Measurements from ENCODE around the gene YIPF3.
"Not testable (repeated sequence)": the region's sequence is repeated elsewhere in the genome, so short reads cannot be mapped to it uniquely, and the experiment has no call there.

Gene YIPF3
- 43.7 to 60.3 reads per million in 2 experiments for total RNA-seq

DNA sequence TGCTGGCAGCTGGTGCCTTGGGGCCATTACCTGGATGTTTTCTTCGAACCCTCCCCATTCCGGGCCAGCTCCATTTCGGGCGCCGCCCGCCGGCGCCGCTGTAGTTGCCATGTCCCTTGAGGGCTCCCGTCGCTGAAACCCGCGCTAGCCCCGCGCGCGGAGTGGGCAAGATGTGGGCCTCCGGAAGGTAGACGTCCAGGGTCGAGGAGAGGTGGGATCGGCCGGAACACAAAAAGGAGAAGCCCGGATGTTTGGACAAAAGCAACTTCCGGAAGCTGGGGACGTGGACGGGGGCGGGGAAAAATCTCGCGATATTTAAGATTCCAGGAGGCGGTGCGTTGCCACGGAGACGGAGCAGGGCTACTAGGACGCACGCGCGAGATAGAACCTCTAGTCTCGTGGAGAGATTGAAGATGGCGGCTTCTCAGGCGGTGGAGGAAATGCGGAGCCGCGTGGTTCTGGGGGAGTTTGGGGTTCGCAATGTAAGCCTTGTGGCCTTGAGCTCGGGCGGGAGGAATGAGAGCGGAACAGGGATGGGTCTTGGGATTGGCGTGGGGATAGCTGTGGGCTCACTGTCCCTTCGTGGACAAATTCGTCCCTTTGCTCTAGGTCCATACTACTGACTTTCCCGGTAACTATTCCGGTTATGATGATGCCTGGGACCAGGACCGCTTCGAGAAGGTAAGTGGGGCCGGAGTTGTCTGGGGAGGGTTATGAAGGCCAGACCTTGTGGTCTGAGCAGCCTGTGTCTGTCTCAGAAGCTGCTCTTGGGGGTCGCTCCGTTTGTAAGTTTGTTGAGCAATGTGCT lies at the start of gene YIPF3, which contains the start of gene POLR1C:
YIPF3 (minus strand) TSS at position 230 of the 808 bp plus-strand sequence; CDS start at position 111, 119 bp downstream.
POLR1C (plus strand) TSS at position 393 of the 808 bp plus-strand sequence; CDS start at position 414, 21 bp downstream.
- DNase-seq (ENCODE audit: low read depth), result peak; percentile 94

GRCh38 chr6:43559328-43559727 lies 42.6 kb upstream of the YIPF3 start:
- DNase-seq (ENCODE audit: low read depth), result no peak

GRCh38 chr6:43557620-43558019 lies 40.9 kb upstream of the YIPF3 start:
- not testable (repeated sequence) for DNase-seq (ENCODE audit: low read depth)

- DNase-seq (ENCODE audit: low read depth), result no peak
Observed at GRCh38 chr6:43547222-43547621, 30.5 kb upstream of the YIPF3 start.

DNA sequence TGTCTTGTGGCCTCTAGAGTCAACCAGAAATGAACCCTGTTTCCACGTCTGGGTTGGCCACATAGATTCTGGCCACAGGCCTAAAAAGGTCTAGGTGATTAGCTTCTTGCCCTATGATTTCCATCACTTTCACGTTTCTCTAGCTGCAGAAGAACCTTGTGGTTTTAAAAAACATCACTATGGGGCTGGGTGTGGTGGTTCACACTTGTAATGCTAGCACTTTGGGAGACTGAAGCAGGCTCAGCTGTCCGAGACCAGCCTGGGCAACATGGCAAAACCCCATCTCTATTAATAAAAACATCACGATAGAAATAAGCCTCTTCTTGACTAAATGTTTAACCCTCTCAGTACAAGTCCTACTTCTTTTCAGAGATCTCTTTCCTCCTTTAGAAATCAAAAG lies 27.7 kb upstream of the YIPF3 start:
- no peak for DNase-seq (ENCODE audit: low read depth)

DNA sequence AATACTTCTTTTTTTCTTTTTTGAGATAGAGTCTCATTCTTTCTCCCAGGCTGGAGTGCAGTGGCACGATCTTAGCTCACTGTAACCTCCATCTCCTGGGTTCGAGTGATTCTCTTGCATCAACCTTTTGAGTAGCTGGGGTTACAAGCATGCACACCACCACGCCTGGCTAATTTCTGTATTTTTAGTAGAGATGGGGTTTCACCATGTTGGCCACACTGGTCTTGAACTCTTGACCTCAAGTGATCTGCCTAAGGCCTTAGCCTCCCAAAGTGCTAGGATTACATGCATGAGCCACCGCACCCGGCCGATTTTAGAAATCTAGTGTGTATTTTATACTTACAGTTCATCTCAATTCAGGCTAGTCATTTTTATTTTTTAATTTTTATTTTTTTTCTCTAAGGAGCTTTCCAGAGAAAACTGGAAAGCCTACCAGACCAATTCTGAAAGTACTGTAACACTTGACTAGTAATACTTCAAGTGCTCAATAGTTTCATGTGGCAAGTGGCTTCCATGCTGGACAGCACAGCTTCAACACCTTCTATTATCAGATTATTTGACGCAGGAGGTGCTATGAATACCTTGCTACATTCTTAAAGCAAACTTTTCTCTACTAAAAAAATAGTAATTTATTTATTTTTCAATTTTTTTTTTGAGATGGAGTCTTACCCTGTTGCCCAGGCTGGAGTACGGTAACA lies 25.2 kb upstream of the YIPF3 start:
- no peak for DNase-seq (ENCODE audit: low read depth)

- no peak for DNase-seq (ENCODE audit: low read depth)
Observed at GRCh38 chr6:43540507-43540906, 23.8 kb upstream of the YIPF3 start.

- DNase-seq (ENCODE audit: low read depth), result not testable (repeated sequence)
Observed at GRCh38 chr6:43539409-43539808, 22.7 kb upstream of the YIPF3 start.

- not testable (repeated sequence) for DNase-seq (ENCODE audit: low read depth)
Observed at GRCh38 chr6:43538986-43539385, 22.3 kb upstream of the YIPF3 start.

- DNase-seq (ENCODE audit: low read depth), result no peak
Observed at GRCh38 chr6:43532201-43532600, 15.5 kb upstream of the YIPF3 start.

GRCh38 chr6:43524483-43524961 lies 7.8 kb upstream of the YIPF3 start:
- DNase-seq (ENCODE audit: low read depth), result no peak

- no peak for DNase-seq (ENCODE audit: low read depth)
Observed at GRCh38 chr6:43523284-43523683, 6.6 kb upstream of the YIPF3 start.

DNA sequence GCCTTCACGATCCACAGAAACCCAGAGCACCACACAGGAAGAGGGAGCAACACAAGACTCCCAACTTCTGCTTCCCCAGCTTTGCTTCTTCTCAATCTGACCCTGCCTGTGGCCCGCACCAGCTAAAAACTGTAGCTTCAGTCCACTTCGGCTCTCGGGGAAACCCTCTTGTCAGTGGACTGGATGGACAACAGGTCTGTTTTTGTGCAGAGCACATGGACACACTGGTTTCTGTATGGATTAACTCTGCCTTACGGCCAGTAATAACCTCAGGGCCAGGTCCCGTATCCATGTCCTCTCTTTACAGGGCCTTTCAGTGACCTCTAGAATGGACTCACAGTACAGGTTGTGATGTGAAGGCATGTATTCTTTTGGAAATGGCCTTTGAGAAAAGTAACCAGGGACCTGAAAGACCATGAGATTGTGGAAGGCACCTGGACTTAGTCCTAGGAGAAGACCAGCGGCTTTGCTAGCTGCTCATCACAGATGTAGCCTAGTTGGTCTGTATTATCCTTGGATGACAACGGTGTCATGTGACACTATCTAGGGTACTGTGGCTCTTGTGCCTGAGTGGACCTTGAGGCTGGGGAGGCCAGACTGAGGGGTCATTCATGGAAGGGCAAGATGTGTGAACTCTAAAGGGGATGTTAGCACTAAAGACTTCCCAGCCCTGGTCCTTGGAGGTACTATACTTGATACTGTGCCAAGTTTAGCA lies 6.0 kb upstream of the YIPF3 start:
- no peak for DNase-seq (ENCODE audit: low read depth)

GRCh38 chr6:43521836-43522235 lies 5.1 kb upstream of the YIPF3 start:
- no peak for DNase-seq (ENCODE audit: low read depth)

- DNase-seq (ENCODE audit: low read depth), result no peak
Observed at GRCh38 chr6:43520097-43520496, 3.4 kb upstream of the YIPF3 start.

DNA sequence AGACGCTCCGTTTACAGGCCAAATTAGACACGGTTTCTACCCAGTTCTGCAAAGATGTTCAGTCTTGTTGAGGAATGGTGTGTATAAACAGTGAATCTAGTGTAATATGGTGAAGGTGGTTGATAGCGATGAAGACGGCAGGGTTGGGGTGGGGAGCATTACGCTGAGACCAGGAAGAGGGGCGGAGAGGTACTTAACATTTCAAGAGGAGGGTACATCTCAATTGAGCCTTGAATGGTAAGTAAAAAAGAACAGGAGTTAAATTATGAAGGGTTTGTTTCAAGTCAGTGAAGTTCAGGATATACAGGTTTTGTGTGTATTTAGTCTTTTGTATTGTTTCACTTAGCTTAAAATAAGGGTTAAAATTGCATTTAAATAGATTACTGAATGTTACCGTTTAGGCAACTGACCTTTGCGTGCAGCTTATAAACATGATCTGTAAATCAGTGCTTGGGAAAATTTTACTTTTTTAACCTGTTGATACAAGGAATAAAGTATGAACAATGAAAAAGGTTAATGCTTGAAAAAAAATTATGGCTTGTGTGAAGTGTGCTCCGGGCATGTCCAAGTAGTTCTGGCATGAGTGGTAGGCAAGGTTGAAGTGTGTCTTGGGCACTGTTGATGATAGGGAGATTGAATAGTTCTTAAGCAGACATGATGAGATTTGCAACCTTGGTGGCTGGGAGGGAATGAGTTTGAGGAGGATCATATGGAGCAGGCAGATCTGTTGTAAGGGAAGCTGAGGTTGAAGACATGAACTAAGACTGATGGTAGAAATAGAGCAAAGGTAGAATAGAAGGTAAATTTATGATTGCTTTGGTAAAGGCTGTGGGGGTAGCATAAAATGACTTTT lies 1.0 kb upstream of the YIPF3 start:
- no peak for DNase-seq (ENCODE audit: low read depth)

DNA sequence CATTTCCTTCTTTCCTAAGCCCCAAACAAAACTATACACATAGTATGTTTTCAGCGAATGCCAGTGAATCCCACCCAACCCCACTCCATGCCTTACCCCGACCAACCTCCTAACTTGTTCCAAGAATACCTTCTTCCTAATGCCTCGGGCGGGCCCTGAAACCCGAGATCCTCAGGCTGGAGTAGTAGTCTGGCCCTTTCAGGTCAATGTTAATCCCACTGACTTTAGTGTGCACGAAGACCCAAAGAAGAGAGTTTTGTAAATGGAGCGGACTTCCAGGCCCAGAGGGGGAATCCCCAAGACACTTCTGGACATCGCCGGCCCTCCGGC lies 394 bp downstream of the YIPF3 start:
- DNase-seq (ENCODE audit: low read depth), result no peak

DNA sequence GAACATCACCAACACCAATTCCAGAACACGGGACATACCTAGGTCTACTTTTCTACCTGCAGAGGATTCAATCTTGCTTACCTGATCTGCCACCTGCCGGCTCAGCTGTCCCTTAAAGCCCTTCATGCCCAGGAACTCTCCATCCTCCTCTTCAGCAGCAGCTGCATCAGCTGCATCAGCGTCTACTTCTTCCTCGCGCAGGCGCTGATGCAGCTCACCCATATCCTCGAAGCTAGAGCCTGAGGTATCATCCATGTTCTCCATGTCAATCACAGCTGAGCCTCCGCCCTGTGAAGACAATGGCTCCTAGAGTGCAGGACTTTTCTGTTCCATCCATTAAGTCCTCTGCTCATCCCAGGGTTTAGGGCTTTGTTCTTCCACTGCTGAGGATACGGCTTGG lies 918 bp downstream of the YIPF3 start:
- no peak for DNase-seq (ENCODE audit: low read depth)

- no peak for DNase-seq (ENCODE audit: low read depth)
Observed at GRCh38 chr6:43511824-43512415, 4.8 kb downstream of the YIPF3 start.

GRCh38 chr6:43510827-43511163 lies 5.9 kb downstream of the YIPF3 start:
- DNase-seq (ENCODE audit: low read depth), result no peak
